DND-41 (cell line): Measurements from ENCODE around the gene RASAL2.

Experiments used
- ATAC-seq: fragments of 200-7000 bp; cut with Tn5 transposase; 3 replicates; pipeline ENCODE4 v1.9.1; 2021; ENCODE audit warnings: low read depth; ENCODE audit not compliant: insufficient read depth
- DNase-seq: peaks from one replicate; pipeline ENCODE4 v3.0.0-alpha.2; 2020
- H2AFZ ChIP-seq: 2 replicates; pipeline ENCODE4 v1.6.0; 2012; ENCODE audit warnings: low read depth, low read length
- H3K27ac ChIP-seq: 2 replicates; pipeline ENCODE4 v1.5.1; 2012; ENCODE audit warnings: low read length, inconsistent platforms
- H3K27me3 ChIP-seq: fragments of 200-600 bp; sonication (generic); 2 replicates; pipeline ENCODE4 v1.6.0; 2012; ENCODE audit warnings: low read length, mild to moderate bottlenecking, inconsistent platforms; ENCODE audit not compliant: insufficient read depth, poor library complexity
- H3K36me3 ChIP-seq: 2 replicates; pipeline ENCODE4 v1.5.1; 2012; ENCODE audit warnings: low read length, inconsistent platforms; ENCODE audit not compliant: insufficient read depth
- H3K4me1 ChIP-seq: 2 replicates; pipeline ENCODE4 v1.5.1; 2012; ENCODE audit warnings: mild to moderate bottlenecking, low read length; ENCODE audit not compliant: insufficient read depth
- H3K4me2 ChIP-seq: 2 replicates; pipeline ENCODE4 v1.6.0; 2012; ENCODE audit warnings: mild to moderate bottlenecking, moderate library complexity, low read length, inconsistent platforms; ENCODE audit not compliant: insufficient read depth
- H3K4me3 ChIP-seq, 2 experiments: fragments of 200-600 bp in 1 of 2; shearing (Covaris generic) in 1 of 2; 2 replicates each; pipeline ENCODE4 v1.5.1; 2012 to 2016; ENCODE audit warnings: inconsistent platforms in 2 of 2, low read length in 2 of 2, mild to moderate bottlenecking in 2 of 2, low read depth in 1 of 2, moderate library complexity in 1 of 2
- H3K79me2 ChIP-seq: 2 replicates; pipeline ENCODE4 v1.6.0; 2012; ENCODE audit warnings: low read length, inconsistent platforms; ENCODE audit not compliant: insufficient read depth
- H3K9ac ChIP-seq: 2 replicates; pipeline ENCODE4 v1.6.0; 2012; ENCODE audit warnings: low read depth, mild to moderate bottlenecking, inconsistent platforms, low read length, moderate library complexity
- H3K9me3 ChIP-seq: 2 replicates; pipeline ENCODE4 v1.5.1; 2012; ENCODE audit warnings: low read length, moderate library complexity, mild to moderate bottlenecking, inconsistent platforms; ENCODE audit not compliant: insufficient read depth, severe bottlenecking
- H4K20me1 ChIP-seq: 2 replicates; pipeline ENCODE4 v1.6.0; 2012; ENCODE audit warnings: low read length; ENCODE audit not compliant: insufficient read depth
- CTCF ChIP-seq: IDR thresholded peaks from 2 replicates; pipeline ENCODE4 v1.5.1; 2012; ENCODE audit warnings: borderline replicate concordance, low read length, moderate library complexity, mild to moderate bottlenecking; ENCODE audit not compliant: poor library complexity, severe bottlenecking; ENCODE audit errors: extremely low read depth
- EZH2 ChIP-seq: IDR thresholded peaks from 3 replicates; pipeline ENCODE4 v1.6.1; 2012; ENCODE audit warnings: borderline replicate concordance, low read depth, mild to moderate bottlenecking, moderate library complexity, low read length, inconsistent platforms; ENCODE audit not compliant: severe bottlenecking

Gene RASAL2

DNA sequence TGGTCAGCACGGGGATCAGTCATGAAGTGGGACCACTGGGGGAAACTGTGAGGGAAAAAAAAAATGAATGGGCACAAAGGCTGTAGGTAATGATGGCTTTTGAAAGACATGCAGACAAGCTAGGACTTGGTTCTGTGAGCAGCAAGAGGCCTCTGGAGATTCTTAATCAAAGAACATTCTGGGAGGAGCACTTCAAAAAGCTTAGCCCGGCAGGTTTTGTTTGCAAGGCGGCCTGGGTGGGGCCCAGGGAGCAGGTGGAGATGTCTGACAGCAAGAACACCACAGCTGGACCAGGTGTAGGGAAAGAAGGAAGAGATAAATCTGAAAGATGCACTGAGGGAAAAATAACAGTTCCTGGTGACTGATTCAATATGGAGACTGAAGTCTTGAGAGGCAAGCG, 425.0 kb downstream of the RASAL2 start:
- Histone ChIP-seq H3K27ac (no peak overlapping the region), H4K20me1 (no peaks in the 10 kb centered on the region), H3K9ac (no peak overlapping the region), H3K36me3 (no peaks in the 10 kb centered on the region), H3K4me1 (no peaks in the 10 kb centered on the region), H3K9me3 (no peaks in the 10 kb centered on the region), H3K4me2 (no peak overlapping the region), H2AFZ (no peak overlapping the region), H3K27me3 (peaks cover 8% of the 10 kb centered on the region), H3K79me2 (no peaks in the 10 kb centered on the region), H3K4me3 (no peak overlapping the region)
- ATAC-seq (no peak), DNase-seq (no peak)
- TF ChIP-seq CTCF (no peak), EZH2 (no peak)

DNA sequence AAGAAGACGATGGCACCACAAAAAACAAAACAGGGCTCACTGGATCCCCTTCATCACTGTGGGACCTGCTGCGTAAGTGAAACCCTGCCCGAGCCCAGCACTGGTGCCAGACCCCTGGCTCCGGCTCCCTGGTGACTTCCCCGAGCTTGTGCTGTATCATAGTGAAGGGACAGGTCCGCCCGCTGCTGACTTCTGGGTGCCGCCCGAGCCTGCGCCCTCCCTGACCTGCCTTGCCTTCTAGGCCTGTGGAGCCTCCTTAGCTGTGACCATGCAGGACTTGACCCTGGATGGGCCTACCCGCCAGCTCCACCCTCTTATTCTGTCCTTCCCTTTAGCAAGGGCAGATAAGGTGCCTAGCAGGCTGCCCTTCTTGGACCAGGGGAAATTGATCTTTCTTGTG, 426.9 kb downstream of the RASAL2 start:
- H3K4me1 ChIP-seq, result no peaks in the 10 kb centered on the region
- no peaks in the 10 kb centered on the region for H3K9me3 ChIP-seq
- H3K36me3 ChIP-seq, result no peaks in the 10 kb centered on the region
- peaks cover 8% of the 10 kb centered on the region for H3K27me3 ChIP-seq
- no peak overlapping the region for H3K9ac ChIP-seq
- H3K4me3 ChIP-seq, result no peak overlapping the region
- no peaks in the 10 kb centered on the region for H3K79me2 ChIP-seq
- no peak overlapping the region for H3K27ac ChIP-seq
- ATAC-seq (no peak), DNase-seq (no peak)
- TF ChIP-seq EZH2 (no peak), CTCF (no peak)
- H2AFZ ChIP-seq, result no peak overlapping the region
- no peaks in the 10 kb centered on the region for H4K20me1 ChIP-seq
- H3K4me2 ChIP-seq, result no peak overlapping the region

DNA sequence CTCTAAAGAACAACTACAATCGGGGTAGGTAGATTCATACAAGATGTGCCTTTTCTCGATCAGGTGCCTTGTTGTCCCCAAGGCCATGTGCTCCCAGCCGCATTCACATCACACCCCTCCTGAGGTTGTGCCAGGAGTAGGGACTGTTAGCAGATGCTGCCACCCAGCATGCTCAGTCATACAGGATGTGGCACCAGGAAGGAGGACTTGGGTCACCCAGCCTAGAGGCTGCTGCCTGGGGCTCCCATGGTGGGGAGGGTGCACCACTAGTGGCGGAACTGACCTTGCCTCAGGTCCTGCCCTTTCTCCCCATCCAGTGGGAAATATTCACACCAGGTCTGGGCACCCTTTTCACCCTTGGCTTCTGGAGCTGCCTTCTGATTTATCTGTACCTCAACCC, 427.3 kb downstream of the RASAL2 start:
- Histone ChIP-seq H3K9ac (no peak overlapping the region), H4K20me1 (no peaks in the 10 kb centered on the region), H3K4me3 (no peak overlapping the region), H3K27ac (no peak overlapping the region), H3K9me3 (no peaks in the 10 kb centered on the region), H3K4me1 (no peaks in the 10 kb centered on the region), H2AFZ (no peak overlapping the region), H3K36me3 (no peaks in the 10 kb centered on the region), H3K27me3 (peaks cover 8% of the 10 kb centered on the region), H3K4me2 (no peak overlapping the region), H3K79me2 (no peaks in the 10 kb centered on the region)
- ATAC-seq (no peak), DNase-seq (no peak)
- TF ChIP-seq EZH2 (no peak), CTCF (no peak)

- no peaks in the 10 kb centered on the region for H4K20me1 ChIP-seq
- no peak for DNase-seq
- H3K79me2 ChIP-seq, result no peaks in the 10 kb centered on the region
- H3K9me3 ChIP-seq, result no peaks in the 10 kb centered on the region
- TF ChIP-seq CTCF (no peak), EZH2 (no peak)
- no peak overlapping the region for H3K4me3 ChIP-seq
- H3K4me1 ChIP-seq, result peaks cover 3% of the 10 kb centered on the region
- no peak overlapping the region for H2AFZ ChIP-seq
- no peak overlapping the region for H3K4me2 ChIP-seq
- H3K27me3 ChIP-seq, result no peaks in the 10 kb centered on the region
- no peak overlapping the region for H3K9ac ChIP-seq
- no peaks in the 10 kb centered on the region for H3K36me3 ChIP-seq
- no peak for ATAC-seq
- no peak overlapping the region for H3K27ac ChIP-seq
Measured at GRCh38 chr1:178527117-178527516, 433.2 kb downstream of the RASAL2 start.
